Fibroblast of lung (primary cell): ENCODE results near the gene COPG1.

Source experiments
- EZH2 ChIP-seq: IDR thresholded peaks from 2 replicates; pipeline ENCODE4 v1.5.1; 2012; ENCODE audit warnings: low read length, control low read depth, mild to moderate bottlenecking; ENCODE audit errors: missing control alignments
- TF ChIP-seq, protein P1 (sequence below), 2 donors: IDR thresholded peaks in 1 of 2; conservative IDR thresholded peaks in 1 of 2; 1 replicate in 1 of 2; 2 replicates in 1 of 2; pipeline ENCODE4 v1.5.1; 2011 to 2012; ENCODE audit warnings: low read length in 2 of 2, control low read depth in 1 of 2, inconsistent platforms in 1 of 2, low read depth in 1 of 2, mild to moderate bottlenecking in 1 of 2

DNA sequence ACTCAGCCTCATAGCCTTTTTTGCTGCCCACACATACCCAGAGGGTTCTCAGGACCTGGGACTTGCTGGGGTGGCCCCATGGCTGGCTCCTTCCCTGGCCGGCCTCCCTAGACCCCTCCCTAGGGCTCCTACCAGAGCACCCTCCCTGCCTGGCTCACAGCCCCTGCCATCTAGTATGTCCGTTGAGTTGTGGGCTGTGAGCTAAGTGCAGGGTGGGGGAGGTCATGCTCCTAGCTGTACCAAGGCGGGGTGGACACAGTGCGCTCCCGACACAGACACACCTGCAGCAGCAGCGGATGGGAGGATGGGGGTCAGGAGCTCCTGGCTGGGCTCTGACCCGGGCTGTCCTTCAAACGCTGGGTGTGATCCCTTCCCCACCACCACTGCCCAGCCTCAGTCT lies 70.9 kb downstream of the COPG1 start:
- TF ChIP-seq, protein P1, sequence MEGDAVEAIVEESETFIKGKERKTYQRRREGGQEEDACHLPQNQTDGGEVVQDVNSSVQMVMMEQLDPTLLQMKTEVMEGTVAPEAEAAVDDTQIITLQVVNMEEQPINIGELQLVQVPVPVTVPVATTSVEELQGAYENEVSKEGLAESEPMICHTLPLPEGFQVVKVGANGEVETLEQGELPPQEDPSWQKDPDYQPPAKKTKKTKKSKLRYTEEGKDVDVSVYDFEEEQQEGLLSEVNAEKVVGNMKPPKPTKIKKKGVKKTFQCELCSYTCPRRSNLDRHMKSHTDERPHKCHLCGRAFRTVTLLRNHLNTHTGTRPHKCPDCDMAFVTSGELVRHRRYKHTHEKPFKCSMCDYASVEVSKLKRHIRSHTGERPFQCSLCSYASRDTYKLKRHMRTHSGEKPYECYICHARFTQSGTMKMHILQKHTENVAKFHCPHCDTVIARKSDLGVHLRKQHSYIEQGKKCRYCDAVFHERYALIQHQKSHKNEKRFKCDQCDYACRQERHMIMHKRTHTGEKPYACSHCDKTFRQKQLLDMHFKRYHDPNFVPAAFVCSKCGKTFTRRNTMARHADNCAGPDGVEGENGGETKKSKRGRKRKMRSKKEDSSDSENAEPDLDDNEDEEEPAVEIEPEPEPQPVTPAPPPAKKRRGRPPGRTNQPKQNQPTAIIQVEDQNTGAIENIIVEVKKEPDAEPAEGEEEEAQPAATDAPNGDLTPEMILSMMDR (conservative IDR thresholded peaks at IDR 0.05 in 1 of 2, IDR thresholded peaks at IDR 0.05 in 1 of 2; ENCODE audit: low read depth in 1 of 2, low read length in 2 of 2) = no peak
- no peak for TF ChIP-seq EZH2
